Gastrocnemius medialis (tissue), 4 donors: Measurements from ENCODE around the gene EMX1. TPM values are rescaled to one million over a fixed set of nuclear protein-coding genes. Genes with fewer than 3 reads are reported as not detected.
A peak's percentile ranks its signal among the peaks of the same experiment; 100 is the strongest.

Experiments used
- ATAC-seq, 2 donors: fragments of 150-250 bp; one replicate each; pipeline ENCODE4 v1.9.1; 2016
- DNase-seq, 2 donors: peaks; one replicate each; pipeline ENCODE4 v3.0.0-alpha.2; 2019
- H3K27ac ChIP-seq, 4 donors: fragments of 200-600 bp; sonication (generic); 1 replicate in 1 of 4; 2 replicates in 3 of 4; pipeline ENCODE4 v1.5.1; 2016 to 2018; ENCODE audit warnings: mild to moderate bottlenecking in 2 of 4, moderate library complexity in 1 of 4
- H3K27me3 ChIP-seq, 3 donors: fragments of 200-600 bp; sonication (generic) in 2 of 3; 1 replicate in 1 of 3; 2 replicates in 2 of 3; pipeline versions ENCODE4 v1.5.1 to v1.6.0; 2016 to 2019; ENCODE audit warnings: mild to moderate bottlenecking in 1 of 3, moderate library complexity in 1 of 3
- H3K36me3 ChIP-seq, 2 donors: fragments of 200-600 bp; sonication (generic) in 1 of 2; one replicate each; pipeline ENCODE4 v1.5.1; 2017 to 2018
- H3K4me1 ChIP-seq, 2 donors: fragments of 200-600 bp; sonication (generic) in 1 of 2; one replicate each; pipeline ENCODE4 v1.5.1; 2016 to 2017; ENCODE audit warnings: mild to moderate bottlenecking in 2 of 2
- H3K4me3 ChIP-seq, 4 donors: fragments of 200-600 bp; sonication (generic) in 3 of 4; 1 replicate in 1 of 4; 2 replicates in 3 of 4; pipeline ENCODE4 v1.5.1; 2016 to 2019; ENCODE audit warnings: mild to moderate bottlenecking in 2 of 4
- H3K9me3 ChIP-seq, 3 donors: fragments of 200-600 bp; sonication (generic) in 2 of 3; 1 replicate in 1 of 3; 2 replicates in 2 of 3; pipeline ENCODE4 v1.5.1; 2016 to 2019
- POLR2A ChIP-seq, 2 donors: fragments of 450-650 bp; IDR thresholded peaks; one replicate each; pipeline ENCODE4 v1.6.1; 2017; ENCODE audit warnings: antibody characterized with exemption in 2 of 2, mild to moderate bottlenecking in 2 of 2, moderate library complexity in 2 of 2
- in situ Hi-C, 4 donors: fragments of 200-750 bp; cut with MboI; loops; one replicate each; pipeline versions ENCODE4 v1.15.0 to v1.8.0; 2017; ENCODE audit warnings: low sequenced_read_pairs in 4 of 4
- intact Hi-C: fragments of 100-400 bp; cut with DNase I; formaldehyde crosslinking; loops from one replicate; pipeline ENCODE4 v1.15.1; 2023; ENCODE audit warnings: low total_unique reads
- total RNA-seq, 4 donors: library from RNA; depleted of rRNA; stranded (reverse); fragments of >200 nt; gene quantifications; one replicate each; pipeline versions ENCODE4 v1.1.0 to v1.2.3, GENCODE V29; 2016
- TF ChIP-seq, protein P1 (sequence below), 5 experiments: fragments of 450-650 bp in 3 of 5; fragments of 200-600 bp in 2 of 5; sonication (generic) in 2 of 5; IDR thresholded peaks in 4 of 5; conservative IDR thresholded peaks in 1 of 5; 1 replicate in 4 of 5; 2 replicates in 1 of 5; pipeline ENCODE4 v1.5.1; 2016 to 2019; ENCODE audit warnings: antibody characterized with exemption in 5 of 5, mild to moderate bottlenecking in 3 of 5, moderate library complexity in 3 of 5

Gene EMX1
- total RNA-seq, 4 donors from 2014 or later, result not detected

DNA sequence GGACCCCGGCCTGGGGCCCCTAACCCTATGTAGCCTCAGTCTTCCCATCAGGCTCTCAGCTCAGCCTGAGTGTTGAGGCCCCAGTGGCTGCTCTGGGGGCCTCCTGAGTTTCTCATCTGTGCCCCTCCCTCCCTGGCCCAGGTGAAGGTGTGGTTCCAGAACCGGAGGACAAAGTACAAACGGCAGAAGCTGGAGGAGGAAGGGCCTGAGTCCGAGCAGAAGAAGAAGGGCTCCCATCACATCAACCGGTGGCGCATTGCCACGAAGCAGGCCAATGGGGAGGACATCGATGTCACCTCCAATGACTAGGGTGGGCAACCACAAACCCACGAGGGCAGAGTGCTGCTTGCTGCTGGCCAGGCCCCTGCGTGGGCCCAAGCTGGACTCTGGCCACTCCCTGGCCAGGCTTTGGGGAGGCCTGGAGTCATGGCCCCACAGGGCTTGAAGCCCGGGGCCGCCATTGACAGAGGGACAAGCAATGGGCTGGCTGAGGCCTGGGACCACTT, 16.4 kb downstream of the EMX1 start:
- DNase-seq (no peak), ATAC-seq (no peak)
- H3K27me3 ChIP-seq, result peaks cover 3 to 12% (median 7%) of the 10 kb centered on the region in 3 donors
- no peaks in the 10 kb centered on the region for H3K4me1 ChIP-seq
- H3K4me3 ChIP-seq, result no peak overlapping the region
- in situ Hi-C loops (no loop called here), intact Hi-C loops (no loop called here)
- H3K36me3 ChIP-seq, result no peaks in the 10 kb centered on the region
- TF ChIP-seq, protein P1, sequence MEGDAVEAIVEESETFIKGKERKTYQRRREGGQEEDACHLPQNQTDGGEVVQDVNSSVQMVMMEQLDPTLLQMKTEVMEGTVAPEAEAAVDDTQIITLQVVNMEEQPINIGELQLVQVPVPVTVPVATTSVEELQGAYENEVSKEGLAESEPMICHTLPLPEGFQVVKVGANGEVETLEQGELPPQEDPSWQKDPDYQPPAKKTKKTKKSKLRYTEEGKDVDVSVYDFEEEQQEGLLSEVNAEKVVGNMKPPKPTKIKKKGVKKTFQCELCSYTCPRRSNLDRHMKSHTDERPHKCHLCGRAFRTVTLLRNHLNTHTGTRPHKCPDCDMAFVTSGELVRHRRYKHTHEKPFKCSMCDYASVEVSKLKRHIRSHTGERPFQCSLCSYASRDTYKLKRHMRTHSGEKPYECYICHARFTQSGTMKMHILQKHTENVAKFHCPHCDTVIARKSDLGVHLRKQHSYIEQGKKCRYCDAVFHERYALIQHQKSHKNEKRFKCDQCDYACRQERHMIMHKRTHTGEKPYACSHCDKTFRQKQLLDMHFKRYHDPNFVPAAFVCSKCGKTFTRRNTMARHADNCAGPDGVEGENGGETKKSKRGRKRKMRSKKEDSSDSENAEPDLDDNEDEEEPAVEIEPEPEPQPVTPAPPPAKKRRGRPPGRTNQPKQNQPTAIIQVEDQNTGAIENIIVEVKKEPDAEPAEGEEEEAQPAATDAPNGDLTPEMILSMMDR (IDR thresholded peaks at IDR 0.05 in 4 of 5, conservative IDR thresholded peaks at IDR 0.05 in 1 of 5), result no peak
- no peak for TF ChIP-seq POLR2A (IDR thresholded peaks at IDR 0.05)
- no peak overlapping the region for H3K27ac ChIP-seq
- H3K9me3 ChIP-seq, result no peaks in the 10 kb centered on the region

DNA sequence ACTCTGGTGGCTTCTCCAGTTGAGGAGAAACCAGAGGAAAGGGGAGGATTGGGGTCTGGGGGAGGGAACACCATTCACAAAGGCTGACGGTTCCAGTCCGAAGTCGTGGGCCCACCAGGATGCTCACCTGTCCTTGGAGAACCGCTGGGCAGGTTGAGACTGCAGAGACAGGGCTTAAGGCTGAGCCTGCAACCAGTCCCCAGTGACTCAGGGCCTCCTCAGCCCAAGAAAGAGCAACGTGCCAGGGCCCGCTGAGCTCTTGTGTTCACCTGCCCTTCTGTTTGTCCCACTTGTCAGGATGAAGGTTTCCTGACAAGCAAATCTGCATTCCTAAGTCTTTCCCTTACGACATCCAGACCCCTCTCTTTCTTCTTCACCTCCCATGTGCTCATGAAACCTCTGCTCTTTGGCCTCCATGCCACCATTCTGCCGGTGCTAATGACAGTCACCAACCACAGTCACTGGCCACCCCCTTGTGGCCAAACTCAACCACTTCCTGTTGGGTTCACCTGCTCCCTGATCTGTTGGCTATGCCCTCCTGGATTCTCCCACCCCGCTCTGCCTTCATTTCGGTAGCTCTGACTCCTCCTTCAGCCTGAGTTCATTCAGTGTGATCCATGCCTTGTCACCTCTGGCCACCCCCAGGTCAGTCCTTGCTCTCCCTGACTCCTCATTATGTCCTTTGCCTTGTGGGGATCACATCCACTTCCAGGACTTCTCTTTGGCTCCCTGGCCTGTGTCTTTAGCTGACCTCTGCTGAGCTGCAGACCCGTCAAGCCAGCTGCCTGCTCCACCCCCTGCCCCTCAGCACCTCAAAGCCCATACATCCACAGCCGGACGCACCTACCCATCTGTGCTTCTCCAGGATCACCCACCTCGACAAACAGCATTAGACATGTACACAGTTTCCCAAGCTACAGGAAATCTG, 17.6 kb downstream of the EMX1 start:
- no peak for DNase-seq

GRCh38 chr2:72935611-72935957, 18.3 kb downstream of the EMX1 start:
- no peaks in the 10 kb centered on the region for H3K9me3 ChIP-seq
- TF ChIP-seq, protein P1 (IDR thresholded peaks at IDR 0.05 in 4 of 5, conservative IDR thresholded peaks at IDR 0.05 in 1 of 5), result no peak
- no peak for TF ChIP-seq POLR2A (IDR thresholded peaks at IDR 0.05)
- H3K36me3 ChIP-seq, result no peaks in the 10 kb centered on the region
- H3K27ac ChIP-seq, result no peak overlapping the region
- DNase-seq (no peak), ATAC-seq (no peak)
- intact Hi-C loops, result no loop called here
- peaks cover 0 to 3% (median 0%) of the 10 kb centered on the region in 3 donors for H3K27me3 ChIP-seq
- in situ Hi-C loops, result no loop called here
- no peaks in the 10 kb centered on the region for H3K4me1 ChIP-seq
- no peak overlapping the region for H3K4me3 ChIP-seq

More for the DNA sequence above, 17.6 kb downstream of the EMX1 start:
- no peaks in the 10 kb centered on the region for H3K4me1 ChIP-seq
- no peak overlapping the region for H3K4me3 ChIP-seq
- TF ChIP-seq, protein P1 (IDR thresholded peaks at IDR 0.05 in 4 of 5, conservative IDR thresholded peaks at IDR 0.05 in 1 of 5), result no peak
- TF ChIP-seq POLR2A (IDR thresholded peaks at IDR 0.05), result no peak
- peak in 1 of 2 donors; percentile 25 for ATAC-seq
- in situ Hi-C loops, result no loop called here
- intact Hi-C loops, result no loop called here
- no peak overlapping the region for H3K27ac ChIP-seq
- H3K27me3 ChIP-seq, result peaks cover 2 to 3% (median 3%) of the 10 kb centered on the region in 3 donors
- no peaks in the 10 kb centered on the region for H3K36me3 ChIP-seq
- no peaks in the 10 kb centered on the region for H3K9me3 ChIP-seq

DNA sequence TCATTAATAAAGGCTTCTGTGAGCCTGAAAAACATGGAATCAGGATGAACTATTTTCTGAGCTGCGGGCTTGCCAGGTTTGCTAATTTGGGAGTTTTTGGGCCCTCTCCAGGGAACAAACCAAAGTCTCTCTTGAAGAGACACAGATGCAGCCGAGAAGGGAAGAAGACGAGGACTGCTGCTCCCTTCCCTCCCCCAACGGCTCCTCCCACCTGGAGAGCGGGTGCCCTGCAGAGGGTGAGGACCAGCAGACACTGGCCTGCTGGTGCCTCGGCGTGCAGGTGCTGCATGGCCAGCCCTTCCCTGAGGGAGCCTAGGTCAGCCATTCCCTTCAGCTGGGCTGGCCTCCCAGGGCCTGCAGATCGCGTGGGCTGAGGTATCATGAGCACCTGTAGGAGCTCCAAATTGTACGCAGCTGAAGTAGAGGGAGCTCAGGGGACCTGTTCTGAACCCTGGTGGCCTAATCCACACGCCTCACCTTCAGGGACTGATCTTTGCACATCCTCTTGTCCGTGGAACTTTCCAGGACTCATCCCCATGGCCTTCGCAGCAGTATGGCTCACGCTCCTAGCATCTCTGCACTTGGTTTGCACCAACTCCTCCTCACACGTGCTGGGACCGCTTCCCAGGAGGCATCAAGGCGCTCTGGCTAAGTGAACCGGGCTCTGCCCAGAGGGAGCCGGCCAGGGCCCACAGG, 19.5 kb downstream of the EMX1 start:
- H3K36me3 ChIP-seq, result no peaks in the 10 kb centered on the region
- no peak for ATAC-seq
- no peaks in the 10 kb centered on the region for H3K9me3 ChIP-seq
- no peak for TF ChIP-seq POLR2A (IDR thresholded peaks at IDR 0.05)
- TF ChIP-seq, protein P1 (IDR thresholded peaks at IDR 0.05 in 4 of 5, conservative IDR thresholded peaks at IDR 0.05 in 1 of 5), result no peak
- intact Hi-C loops, result no loop called here
- no peak overlapping the region for H3K4me3 ChIP-seq
- no peak overlapping the region for H3K27ac ChIP-seq
- no peaks in the 10 kb centered on the region for H3K27me3 ChIP-seq
- DNase-seq, result no peak
- in situ Hi-C loops, result no loop called here
- no peaks in the 10 kb centered on the region for H3K4me1 ChIP-seq
